Left lobe of liver (tissue), 2 donors: ENCODE results near the gene RNASE1. TPM values are rescaled to one million over a fixed set of nuclear protein-coding genes. Genes with fewer than 3 reads are reported as not detected.
"Not testable (repeated sequence)": the region's sequence is repeated elsewhere in the genome, so short reads cannot be mapped to it uniquely, and the experiment has no call there.

ENCODE experiments used
- ATAC-seq: fragments of 200-7000 bp; cut with Tn5 transposase; one replicate; pipeline ENCODE4 v1.9.1; 2020; ENCODE audit warnings: mild to moderate bottlenecking, moderate library complexity
- DNase-seq: peaks from one replicate; pipeline ENCODE4 v3.0.0-alpha.2; 2020; ENCODE audit warnings: low spot score
- total RNA-seq: library from RNA; stranded (reverse); gene quantifications from one replicate; pipeline ENCODE4 v1.2.1, GENCODE V29; 2021
- donor health status: DM: no; HTN: no; CAD: no; lungs with moderate emphysema.
- donor health status: DM: no; HTN: yes; CAD: no.

RNASE1 gene
- total RNA-seq, 1 donor from 2014 or later = 21.4 TPM

DNA sequence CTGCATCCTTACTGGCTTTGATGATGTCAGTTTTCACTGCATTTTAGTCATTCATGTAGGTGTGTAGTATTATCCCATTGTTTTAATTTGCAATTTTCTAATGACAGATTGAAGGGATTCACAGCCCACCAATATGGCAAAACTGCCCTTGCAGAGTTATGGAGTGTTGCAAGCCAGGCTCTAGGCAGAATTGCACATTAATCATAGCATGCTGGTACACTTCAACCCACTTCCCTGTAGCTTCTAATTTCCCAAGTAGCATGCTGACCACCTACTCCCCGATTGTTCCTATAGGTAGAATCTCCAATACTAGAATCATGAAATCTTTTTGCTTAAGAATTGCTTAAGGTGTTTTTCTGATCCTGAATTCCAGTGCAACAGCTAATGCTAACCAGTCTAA lies 26.7 kb downstream of the RNASE1 start:
- DNase-seq = no peak
- no peak for ATAC-seq

GRCh38 chr14:20775043-20775442 lies 27.6 kb downstream of the RNASE1 start:
- ATAC-seq = no peak
- DNase-seq = no peak

- ATAC-seq (no peak), DNase-seq (no peak)
These were observed 28.3 kb downstream of the RNASE1 start for GRCh38 chr14:20774258-20774824.

DNA sequence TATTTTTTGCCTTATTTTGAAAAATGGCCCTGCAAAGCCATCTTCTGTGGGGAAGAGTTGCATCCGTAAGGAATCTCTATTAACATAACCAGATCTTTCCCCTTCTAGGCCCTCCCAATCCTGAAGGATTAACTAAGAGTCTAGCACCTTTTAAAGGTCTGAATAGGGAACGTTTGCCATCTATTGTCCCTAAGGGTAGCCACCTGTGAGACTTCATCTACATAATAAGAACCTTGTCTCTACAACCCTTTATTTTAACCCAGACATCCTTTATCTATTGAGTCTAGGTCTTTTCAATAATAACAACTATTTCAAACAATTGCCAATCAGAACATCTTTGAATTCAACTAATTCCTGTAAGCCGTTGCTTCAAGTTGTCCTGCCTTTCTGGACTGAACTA lies 30.0 kb downstream of the RNASE1 start:
- DNase-seq = no peak
- no peak for ATAC-seq

DNA sequence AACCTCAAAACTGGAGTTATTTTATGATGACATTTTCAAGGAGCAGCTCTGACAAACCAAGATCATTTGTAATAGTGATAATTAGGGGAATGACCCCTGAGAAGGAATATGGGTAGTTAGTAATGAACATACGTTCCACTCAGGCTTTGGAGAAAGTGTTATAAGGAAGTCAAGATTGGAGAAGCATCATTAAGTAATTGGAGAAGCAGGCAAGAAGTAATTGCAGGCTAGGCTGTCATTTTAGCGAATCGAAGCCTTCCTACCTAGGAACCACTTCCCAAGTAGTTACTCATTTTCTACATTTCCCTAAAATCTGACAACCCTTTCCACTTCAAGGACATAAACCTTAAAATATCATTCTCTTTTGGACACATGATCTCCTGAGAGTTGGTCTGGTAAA lies 33.2 kb downstream of the RNASE1 start:
- DNase-seq (no peak), ATAC-seq (no peak)

DNA sequence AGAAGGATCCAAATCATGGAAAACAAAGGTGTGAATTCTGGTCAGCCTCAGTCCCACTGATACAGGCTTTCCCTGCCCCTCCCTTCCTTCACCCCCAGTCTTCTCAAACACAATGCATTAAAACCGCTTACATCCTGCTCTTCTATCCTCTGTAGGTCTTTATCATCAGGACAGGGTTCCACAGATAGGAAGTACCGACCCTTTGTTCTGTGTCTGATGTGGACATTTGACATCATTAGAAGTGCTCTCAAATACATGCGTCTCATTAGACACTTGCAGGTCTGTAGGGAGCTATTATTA lies 34.1 kb downstream of the RNASE1 start:
- DNase-seq (no peak), ATAC-seq (no peak)

- ATAC-seq (no peak), DNase-seq (no peak)
These were observed 41.7 kb downstream of the RNASE1 start for GRCh38 chr14:20760950-20761349.

GRCh38 chr14:20759465-20759864 lies 43.2 kb downstream of the RNASE1 start:
- DNase-seq, ATAC-seq: not testable (repeated sequence)

DNA sequence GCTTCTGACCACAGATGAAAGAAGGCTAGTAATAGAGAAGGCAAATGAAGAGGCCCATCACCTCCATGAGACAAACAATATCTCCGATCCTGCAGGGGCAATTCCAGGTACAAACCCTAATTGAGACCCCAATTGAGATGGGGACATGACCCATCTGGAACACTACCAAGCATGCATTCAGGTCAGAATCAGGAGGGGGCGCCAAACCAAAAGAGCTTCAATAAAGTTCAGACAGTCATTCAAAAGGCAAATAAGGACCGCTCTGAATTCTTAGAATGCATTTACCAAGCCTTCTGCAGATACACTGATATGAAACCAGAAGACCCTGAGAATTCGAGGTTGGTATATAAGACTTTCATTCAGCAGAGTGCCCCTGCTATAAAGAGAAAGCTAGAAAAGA lies 44.7 kb downstream of the RNASE1 start:
- no peak for ATAC-seq

DNA sequence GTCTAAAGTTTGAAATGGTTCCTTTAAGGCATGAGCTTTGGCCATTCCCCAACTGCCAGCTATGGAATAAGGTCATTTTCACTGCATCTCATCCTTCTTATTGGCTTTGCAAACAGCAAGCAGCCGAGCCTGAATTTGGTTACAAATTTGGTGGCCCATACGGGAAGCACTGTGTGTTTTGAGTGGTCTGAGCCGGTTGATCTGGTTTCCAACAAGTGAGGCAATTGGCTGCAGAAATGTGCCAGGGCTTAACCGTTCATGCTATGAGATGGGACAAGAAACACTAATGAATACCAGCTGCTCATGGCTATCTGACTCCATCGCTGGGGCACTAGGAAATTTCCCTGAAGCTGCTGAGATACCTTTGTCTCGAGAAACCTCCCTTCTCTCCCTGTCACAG lies 47.6 kb downstream of the RNASE1 start:
- ATAC-seq (no peak), DNase-seq (no peak)

More for the DNA sequence above, 44.7 kb downstream of the RNASE1 start:
- no peak for DNase-seq

DNA sequence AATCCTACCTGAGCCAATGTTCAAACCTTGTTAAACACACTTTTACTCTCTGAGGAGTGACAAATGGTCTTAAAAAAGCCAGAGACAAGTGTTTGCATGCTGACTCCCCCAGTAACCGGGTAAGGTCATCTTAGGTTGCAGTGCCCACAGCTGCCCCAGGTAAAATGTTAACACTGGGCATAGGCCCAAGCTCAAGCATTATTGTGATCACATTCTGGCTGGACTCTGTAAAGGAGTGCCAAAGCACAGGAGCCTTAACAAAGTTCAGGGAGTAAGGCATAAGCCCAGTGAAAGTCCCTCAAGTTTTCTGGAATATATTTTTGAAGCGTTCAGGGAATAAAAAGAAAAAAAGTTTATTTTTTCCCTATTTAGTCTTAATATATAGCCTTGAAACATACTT lies 48.3 kb downstream of the RNASE1 start:
- DNase-seq = peak; percentile 58

GRCh38 chr14:20751963-20752562 lies 50.6 kb downstream of the RNASE1 start:
- no peak for ATAC-seq
- no peak for DNase-seq

More for the DNA sequence above, 48.3 kb downstream of the RNASE1 start:
- ATAC-seq = peak; percentile 97

Other genes with a start within 250 kb of the RNASE1 start
- gene RNASE9, start 241.8 kb downstream of the RNASE1 start, total RNA-seq = not detected
- not detected for gene RNASE11, start 214.8 kb downstream of the RNASE1 start, total RNA-seq
- not detected for gene RNASE12, start 211.5 kb downstream of the RNASE1 start, total RNA-seq
- not detected for gene OR6S1, start 161.2 kb downstream of the RNASE1 start, total RNA-seq
- gene RNASE4, start 118.3 kb downstream of the RNASE1 start, total RNA-seq = 152 TPM
- 685 TPM for gene ANG, start 114.1 kb downstream of the RNASE1 start, total RNA-seq
- gene EDDM3A, start 57.0 kb downstream of the RNASE1 start, total RNA-seq = not detected
- gene EDDM3B, start 34.4 kb downstream of the RNASE1 start, total RNA-seq = not detected
- 1.6 TPM for gene RNASE6, start 21.6 kb downstream of the RNASE1 start, total RNA-seq
- gene RNASE3, start 88.5 kb upstream of the RNASE1 start, total RNA-seq = not detected
- gene RNASE2, start 152.6 kb upstream of the RNASE1 start, total RNA-seq = 0.33 TPM
- gene METTL17, start 187.1 kb upstream of the RNASE1 start, total RNA-seq = 33.1 TPM
- not detected for gene SLC39A2, start 196.4 kb upstream of the RNASE1 start, total RNA-seq
- gene NDRG2, start 222.2 kb upstream of the RNASE1 start, total RNA-seq = 165 TPM
- gene TPPP2, start 227.4 kb upstream of the RNASE1 start, total RNA-seq = 4.6 TPM
- gene RNASE13, start 232.0 kb upstream of the RNASE1 start, total RNA-seq = 0.10 TPM
- gene RNASE7, start 239.5 kb upstream of the RNASE1 start, total RNA-seq = 0.13 TPM